Breast epithelium (tissue), 3 donors: Measurements from ENCODE around the gene SOD1.

Source experiments
- CTCF ChIP-seq, 3 donors: fragments of 450-650 bp; IDR thresholded peaks; one replicate each; pipeline ENCODE4 v1.5.1; 2016 to 2017; ENCODE audit warnings: antibody characterized with exemption in 3 of 3, mild to moderate bottlenecking in 3 of 3, moderate library complexity in 3 of 3
- POLR2A ChIP-seq: fragments of 450-650 bp; IDR thresholded peaks from one replicate; pipeline ENCODE4 v1.6.1; 2016; ENCODE audit warnings: antibody characterized with exemption, mild to moderate bottlenecking, moderate library complexity
- POLR2AphosphoS5 ChIP-seq, 3 donors: sonication (generic); formaldehyde crosslinking; IDR thresholded peaks; one replicate each; pipeline ENCODE4 v1.6.1; 2017; ENCODE audit warnings: antibody characterized with exemption in 3 of 3

GRCh38 chr21:31650930-31651329 lies 8.6 kb upstream of the SOD1 start:
- TF ChIP-seq CTCF (IDR thresholded peaks at IDR 0.05) = no peak
- TF ChIP-seq POLR2A = no peak
- no peak for TF ChIP-seq POLR2AphosphoS5 (IDR thresholded peaks at IDR 0.05)
